ENCODE measurements around the gene MAP4K3. TPM values are rescaled to one million over a fixed set of nuclear protein-coding genes. Genes with fewer than 3 reads are reported as not detected.

MAP4K3 gene
- total RNA-seq, 1 experiment from 2014 or later, result 21.4 TPM

- no peak overlapping the region for H3K4me3 ChIP-seq (replicated peaks in 1 of 2; ENCODE audit: low read depth in 1 of 2, low read length in 2 of 2)
- H3K36me3 ChIP-seq (ENCODE audit: control insufficient read depth in 1 of 2, insufficient read depth in 2 of 2, low read length in 2 of 2), result 0 out of 4 replicates have a peak, but pooled peaks cover 2 to 4% of the 10 kb centered on the region in 2 experiments
- intact Hi-C loops (cut with micrococcal nuclease), result no loop called here
- no peak overlapping the region for H2AFZ ChIP-seq (ENCODE audit: low read depth, low read length, poor library complexity, severe bottlenecking)
- no peak overlapping the region for H3K9ac ChIP-seq (ENCODE audit: low read length)
- no peaks in the 10 kb centered on the region for H3K27me3 ChIP-seq (ENCODE audit: insufficient read depth, low read length)
- H3K79me2 ChIP-seq (ENCODE audit: insufficient read depth, low read length), result no peaks in the 10 kb centered on the region
- H4K20me1 ChIP-seq (ENCODE audit: insufficient read depth), result no peaks in the 10 kb centered on the region
- no peak overlapping the region for H3K4me2 ChIP-seq (ENCODE audit: low read length)
- RAD21 ChIA-PET (ENCODE audit: low non-redundant PET in 1 of 2, low total read pairs in 2 of 2, uncharacterized antibody in 2 of 2, unreplicated experiment in 2 of 2), result no interaction called here
- POLR2A ChIA-PET, result no interaction called here
- no peaks in the 10 kb centered on the region for H3K4me1 ChIP-seq (ENCODE audit: control insufficient read depth in 1 of 2, insufficient read depth in 2 of 2, low read length in 2 of 2)
- DNase-seq (ENCODE audit: low read depth, low spot score) (no peak), ATAC-seq (no peak)
- no peaks in the 10 kb centered on the region for H3K9me2 ChIP-seq (ENCODE audit: insufficient read depth)
- CTCF ChIA-PET, result no interaction called here
- H3K27ac ChIP-seq (ENCODE audit: low read depth, low read length), result no peak overlapping the region
- TF ChIP-seq TCF7L2 (IDR thresholded peaks at IDR 0.05; ENCODE audit: borderline replicate concordance, extremely low read depth, insufficient read depth, insufficient read length) (no peak), YY1 (IDR thresholded peaks at IDR 0.05; ENCODE audit: extremely low read depth, insufficient replicate concordance, low read depth, low read length) (no peak), FOSL1 (IDR thresholded peaks at IDR 0.05; ENCODE audit: low read depth) (no peak), POLR2AphosphoS5 (IDR thresholded peaks at IDR 0.05; ENCODE audit: low read depth, low read length) (no peak), ELF1 (IDR thresholded peaks at IDR 0.05; ENCODE audit: borderline replicate concordance, low read depth) (no peak), SIN3A (IDR thresholded peaks at IDR 0.05; ENCODE audit: low read depth) (no peak), CBX3 (IDR thresholded peaks at IDR 0.05; ENCODE audit: low read depth) (no peak)
- no TSS peak for BruUV-seq (replicated peaks)
- H3K9me3 ChIP-seq (ENCODE audit: control insufficient read depth in 1 of 2, insufficient read depth in 1 of 2, low read depth in 1 of 2, low read length in 2 of 2), result no peaks in the 10 kb centered on the region
Measured at GRCh38 chr2:39283561-39283960, 153.5 kb downstream of the MAP4K3 start.

GRCh38 chr2:39281391-39281790, 155.7 kb downstream of the MAP4K3 start:
- no peaks in the 10 kb centered on the region for H3K27me3 ChIP-seq (ENCODE audit: insufficient read depth, low read length)
- 0 out of 4 replicates have a peak, but pooled peaks cover 2 to 7% of the 10 kb centered on the region in 2 experiments for H3K36me3 ChIP-seq (ENCODE audit: control insufficient read depth in 1 of 2, insufficient read depth in 2 of 2, low read length in 2 of 2)
- ChIA-PET RAD21 (ENCODE audit: low non-redundant PET in 1 of 2, low total read pairs in 2 of 2, uncharacterized antibody in 2 of 2, unreplicated experiment in 2 of 2) (no interaction called here), POLR2A (no interaction called here), CTCF (no interaction called here)
- H3K9me3 ChIP-seq (ENCODE audit: control insufficient read depth in 1 of 2, insufficient read depth in 1 of 2, low read depth in 1 of 2, low read length in 2 of 2), result no peaks in the 10 kb centered on the region
- H4K20me1 ChIP-seq (ENCODE audit: insufficient read depth), result no peaks in the 10 kb centered on the region
- H3K4me1 ChIP-seq (ENCODE audit: control insufficient read depth in 1 of 2, insufficient read depth in 2 of 2, low read length in 2 of 2), result no peaks in the 10 kb centered on the region
- no peak overlapping the region for H3K27ac ChIP-seq (ENCODE audit: low read depth, low read length)
- ATAC-seq (no peak), DNase-seq (ENCODE audit: low read depth, low spot score) (no peak)
- no peak overlapping the region for H2AFZ ChIP-seq (ENCODE audit: low read depth, low read length, poor library complexity, severe bottlenecking)
- intact Hi-C loops (cut with micrococcal nuclease), result no loop called here
- H3K4me3 ChIP-seq (replicated peaks in 1 of 2; ENCODE audit: low read depth in 1 of 2, low read length in 2 of 2), result no peak overlapping the region
- BruUV-seq (replicated peaks), result no TSS peak
- H3K9me2 ChIP-seq (ENCODE audit: insufficient read depth), result no peaks in the 10 kb centered on the region
- H3K79me2 ChIP-seq (ENCODE audit: insufficient read depth, low read length), result no peaks in the 10 kb centered on the region
- H3K9ac ChIP-seq (ENCODE audit: low read length), result no peak overlapping the region
- no peak overlapping the region for H3K4me2 ChIP-seq (ENCODE audit: low read length)
- TF ChIP-seq, protein P1, sequence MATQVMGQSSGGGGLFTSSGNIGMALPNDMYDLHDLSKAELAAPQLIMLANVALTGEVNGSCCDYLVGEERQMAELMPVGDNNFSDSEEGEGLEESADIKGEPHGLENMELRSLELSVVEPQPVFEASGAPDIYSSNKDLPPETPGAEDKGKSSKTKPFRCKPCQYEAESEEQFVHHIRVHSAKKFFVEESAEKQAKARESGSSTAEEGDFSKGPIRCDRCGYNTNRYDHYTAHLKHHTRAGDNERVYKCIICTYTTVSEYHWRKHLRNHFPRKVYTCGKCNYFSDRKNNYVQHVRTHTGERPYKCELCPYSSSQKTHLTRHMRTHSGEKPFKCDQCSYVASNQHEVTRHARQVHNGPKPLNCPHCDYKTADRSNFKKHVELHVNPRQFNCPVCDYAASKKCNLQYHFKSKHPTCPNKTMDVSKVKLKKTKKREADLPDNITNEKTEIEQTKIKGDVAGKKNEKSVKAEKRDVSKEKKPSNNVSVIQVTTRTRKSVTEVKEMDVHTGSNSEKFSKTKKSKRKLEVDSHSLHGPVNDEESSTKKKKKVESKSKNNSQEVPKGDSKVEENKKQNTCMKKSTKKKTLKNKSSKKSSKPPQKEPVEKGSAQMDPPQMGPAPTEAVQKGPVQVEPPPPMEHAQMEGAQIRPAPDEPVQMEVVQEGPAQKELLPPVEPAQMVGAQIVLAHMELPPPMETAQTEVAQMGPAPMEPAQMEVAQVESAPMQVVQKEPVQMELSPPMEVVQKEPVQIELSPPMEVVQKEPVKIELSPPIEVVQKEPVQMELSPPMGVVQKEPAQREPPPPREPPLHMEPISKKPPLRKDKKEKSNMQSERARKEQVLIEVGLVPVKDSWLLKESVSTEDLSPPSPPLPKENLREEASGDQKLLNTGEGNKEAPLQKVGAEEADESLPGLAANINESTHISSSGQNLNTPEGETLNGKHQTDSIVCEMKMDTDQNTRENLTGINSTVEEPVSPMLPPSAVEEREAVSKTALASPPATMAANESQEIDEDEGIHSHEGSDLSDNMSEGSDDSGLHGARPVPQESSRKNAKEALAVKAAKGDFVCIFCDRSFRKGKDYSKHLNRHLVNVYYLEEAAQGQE (IDR thresholded peaks at IDR 0.05; ENCODE audit: low read depth), result no peak
- TF ChIP-seq EGR1 (IDR thresholded peaks at IDR 0.05; ENCODE audit: low read depth), result no peak
- no peak for TF ChIP-seq JUND (IDR thresholded peaks at IDR 0.05)
- TF ChIP-seq POLR2A (IDR thresholded peaks at IDR 0.05; ENCODE audit: borderline replicate concordance, extremely low read depth, insufficient read depth, insufficient read length), result no peak
- no peak for TF ChIP-seq EZH2phosphoT487 (IDR thresholded peaks at IDR 0.05; ENCODE audit: borderline replicate concordance)
- no peak for TF ChIP-seq POLR2AphosphoS5 (IDR thresholded peaks at IDR 0.05; ENCODE audit: low read depth, low read length)
- no peak for TF ChIP-seq CTCF (IDR thresholded peaks at IDR 0.05 in 2 of 3, conservative IDR thresholded peaks at IDR 0.05 in 1 of 3; ENCODE audit: borderline replicate concordance in 1 of 3, insufficient read depth in 1 of 3, low read depth in 2 of 3, low read length in 2 of 3)
- no peak for TF ChIP-seq SRF (IDR thresholded peaks at IDR 0.05; ENCODE audit: low read depth)
- no peak for TF ChIP-seq SP1 (IDR thresholded peaks at IDR 0.05; ENCODE audit: low read depth)
- no peak for TF ChIP-seq EZH2 (IDR thresholded peaks at IDR 0.05)
- TF ChIP-seq FOSL1 (IDR thresholded peaks at IDR 0.05; ENCODE audit: low read depth), result no peak
- no peak for TF ChIP-seq ZNF274 (IDR thresholded peaks at IDR 0.05; ENCODE audit: low read depth, low read length)
- TF ChIP-seq, protein P2, sequence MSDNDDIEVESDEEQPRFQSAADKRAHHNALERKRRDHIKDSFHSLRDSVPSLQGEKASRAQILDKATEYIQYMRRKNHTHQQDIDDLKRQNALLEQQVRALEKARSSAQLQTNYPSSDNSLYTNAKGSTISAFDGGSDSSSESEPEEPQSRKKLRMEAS (IDR thresholded peaks at IDR 0.05), result no peak
